ENCODE results near the gene CAND1.
"Not testable (repeated sequence)": the region's sequence is repeated elsewhere in the genome, so short reads cannot be mapped to it uniquely, and the experiment has no call there.

CAND1 gene

GRCh38 chr12:67284561-67284960 is 15.4 kb downstream of the CAND1 start:
- no peak for DNase-seq

DNA sequence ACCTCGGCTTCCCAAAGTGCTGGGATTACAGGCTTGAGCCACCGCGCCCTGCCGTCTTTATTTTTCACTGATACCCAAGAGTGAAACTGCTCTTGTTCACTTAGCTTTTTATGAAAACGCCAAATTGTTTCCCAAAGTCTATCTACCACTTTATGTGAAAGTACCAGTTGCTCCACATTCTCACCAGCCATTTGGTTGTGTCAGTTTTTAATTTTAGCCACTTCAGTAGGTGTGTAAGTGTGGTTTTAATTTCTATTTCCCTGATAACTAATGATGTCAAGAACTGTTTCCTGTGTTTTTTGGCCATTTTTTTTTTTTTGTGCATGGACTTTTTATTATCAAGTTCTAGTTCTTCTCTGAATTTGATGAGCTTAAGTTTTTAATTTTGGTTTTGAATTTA is 17.1 kb downstream of the CAND1 start:
- DNase-seq = no peak

DNA sequence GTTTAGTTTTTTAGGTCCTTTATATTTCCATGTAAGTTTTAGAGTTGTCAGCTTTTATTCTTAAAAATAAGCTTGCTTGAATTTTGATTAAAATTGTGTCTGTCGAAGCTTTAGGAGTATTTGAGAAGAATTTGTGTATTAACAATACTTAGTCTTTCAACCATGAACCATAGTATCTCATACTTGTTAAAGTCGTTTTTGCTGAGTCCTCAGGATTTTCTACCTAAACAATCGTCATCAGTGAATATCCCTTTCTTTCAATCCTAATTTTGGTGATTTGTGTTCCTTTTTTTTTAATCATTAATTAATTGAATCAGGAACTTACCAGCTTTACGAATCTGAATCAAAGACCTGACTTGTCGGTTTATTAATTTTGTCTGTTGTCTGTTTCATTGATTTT is 18.2 kb downstream of the CAND1 start:
- DNase-seq = no peak

- no peak for DNase-seq
Measured at GRCh38 chr12:67288561-67288960, 19.4 kb downstream of the CAND1 start.

- no peak for DNase-seq
Measured at GRCh38 chr12:67290378-67290777, 21.2 kb downstream of the CAND1 start.

GRCh38 chr12:67299526-67299925 is 30.4 kb downstream of the CAND1 start:
- DNase-seq = no peak

GRCh38 chr12:67299926-67300325 is 30.8 kb downstream of the CAND1 start:
- no peak for DNase-seq

DNA sequence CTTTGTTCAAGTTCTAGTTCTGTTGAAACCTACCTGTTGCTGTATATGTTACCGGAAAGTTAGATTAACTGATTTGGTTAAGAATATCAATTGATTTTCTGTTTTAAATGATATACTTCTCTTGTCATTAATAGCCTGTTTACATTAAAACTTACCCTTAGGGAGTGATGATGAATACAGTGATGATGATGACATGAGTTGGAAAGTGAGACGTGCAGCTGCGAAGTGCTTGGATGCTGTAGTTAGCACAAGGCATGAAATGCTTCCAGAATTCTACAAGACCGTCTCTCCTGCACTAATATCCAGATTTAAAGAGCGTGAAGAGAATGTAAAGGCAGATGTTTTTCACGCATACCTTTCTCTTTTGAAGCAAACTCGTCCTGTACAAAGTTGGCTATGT is 33.0 kb downstream of the CAND1 start:
- no peak for DNase-seq

- no peak for DNase-seq
Measured at GRCh38 chr12:67305544-67305943, 36.4 kb downstream of the CAND1 start.

DNA sequence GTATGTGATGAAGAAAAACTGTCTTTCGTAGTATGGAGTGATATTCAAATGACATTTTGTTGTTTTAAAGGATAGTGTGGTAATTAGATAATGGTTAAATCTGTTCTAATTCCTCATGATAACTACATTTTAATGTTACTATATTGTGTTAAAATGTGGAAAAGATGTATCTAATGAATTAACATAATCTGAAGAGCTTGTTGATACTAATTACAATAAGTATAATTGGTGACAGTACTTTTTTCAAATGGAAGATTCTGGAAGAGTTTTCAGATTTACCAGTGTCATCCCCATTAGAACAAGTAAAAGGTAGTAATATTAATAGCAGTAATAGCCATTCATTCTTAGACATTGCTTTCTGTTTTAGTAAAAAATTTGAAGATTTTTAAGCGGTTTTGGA is 37.6 kb downstream of the CAND1 start:
- no peak for DNase-seq

DNA sequence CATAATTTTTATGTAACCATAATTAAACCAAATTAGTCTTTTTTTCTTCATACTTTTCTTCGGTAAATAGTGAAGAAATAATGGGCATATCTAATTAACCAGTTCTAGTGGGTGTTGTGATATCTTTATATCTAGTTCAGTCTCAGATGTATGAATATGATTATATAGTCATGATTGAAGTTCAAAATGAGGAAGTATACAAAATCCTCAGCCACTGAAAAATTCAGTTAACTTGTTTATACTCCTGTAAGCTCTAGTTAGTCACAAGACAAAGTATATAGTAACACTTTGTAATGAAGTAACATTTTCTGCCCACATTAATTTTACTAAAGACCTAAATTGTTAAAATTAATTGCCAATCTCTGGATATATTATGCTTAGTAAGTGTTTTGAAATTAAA is 46.5 kb downstream of the CAND1 start:
- no peak for DNase-seq

GRCh38 chr12:67318786-67319185 is 49.6 kb downstream of the CAND1 start:
- DNase-seq = no peak

- no peak for DNase-seq
Measured at GRCh38 chr12:67319936-67320335, 50.8 kb downstream of the CAND1 start.

- DNase-seq = no peak
Measured at GRCh38 chr12:67320614-67321295, 51.6 kb downstream of the CAND1 start.

DNA sequence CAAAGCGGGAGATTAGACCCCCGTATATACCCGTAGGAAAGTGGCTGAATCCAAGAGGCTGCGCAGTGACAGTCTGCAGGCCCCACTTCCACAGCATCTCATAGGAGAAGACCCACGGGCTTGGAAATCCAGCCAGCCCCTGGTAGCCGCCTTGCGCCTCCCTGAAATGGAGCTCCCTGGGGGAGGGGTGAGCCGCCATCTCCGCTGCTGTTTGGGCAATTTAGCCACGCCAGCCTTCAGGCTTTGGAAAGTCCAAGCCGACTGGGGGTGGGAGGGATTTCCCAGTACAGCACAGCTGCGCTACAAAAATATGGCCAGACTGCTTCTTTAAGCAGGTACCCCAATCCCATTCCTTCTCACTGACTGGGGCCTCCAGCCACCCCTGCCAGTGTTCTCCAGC is 53.4 kb downstream of the CAND1 start:
- no peak for DNase-seq

DNA sequence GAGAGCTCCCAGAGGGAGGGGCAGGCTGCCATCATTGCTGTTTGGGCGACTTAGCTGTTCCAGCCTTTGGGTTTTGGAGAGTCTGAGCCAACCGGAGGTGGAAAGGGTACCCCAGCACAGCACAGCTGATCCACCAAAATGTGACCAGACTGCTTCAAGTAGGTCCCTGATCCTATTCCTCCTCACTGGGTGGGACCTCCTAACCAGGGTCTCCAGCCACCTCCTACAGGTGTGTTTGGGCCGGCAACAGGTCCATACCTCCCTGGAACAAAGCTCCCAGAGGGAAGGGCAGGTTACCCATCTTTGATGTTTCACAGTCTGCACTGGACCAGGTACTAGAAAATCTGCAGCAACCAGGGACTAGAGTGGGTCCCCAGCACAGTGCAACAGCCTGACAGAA is 53.8 kb downstream of the CAND1 start:
- no peak for DNase-seq

GRCh38 chr12:67326637-67327036 is 57.5 kb downstream of the CAND1 start:
- no peak for DNase-seq

DNA sequence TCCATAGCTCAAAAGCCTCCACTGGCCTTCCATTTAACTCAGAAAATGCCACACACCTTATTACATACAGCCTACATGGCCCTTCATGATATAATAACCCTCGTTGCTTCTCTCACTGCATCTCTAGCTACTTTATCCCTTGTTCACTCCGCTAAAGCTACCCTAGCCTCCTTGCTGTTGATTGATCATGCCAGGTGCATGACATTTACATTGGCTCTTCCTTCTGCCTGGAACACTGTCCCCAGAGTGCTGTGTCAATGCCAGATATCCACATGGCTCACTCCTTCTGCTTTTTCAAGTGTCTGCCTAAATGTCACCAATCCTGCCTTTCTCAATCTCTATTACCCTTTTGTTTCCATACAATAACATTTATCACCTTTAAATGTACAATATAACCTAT is 58.3 kb downstream of the CAND1 start:
- DNase-seq = no peak

- DNase-seq = no peak
Measured at GRCh38 chr12:67331123-67331522, 62.0 kb downstream of the CAND1 start.

GRCh38 chr12:67331828-67332227 is 62.7 kb downstream of the CAND1 start:
- no peak for DNase-seq

DNA sequence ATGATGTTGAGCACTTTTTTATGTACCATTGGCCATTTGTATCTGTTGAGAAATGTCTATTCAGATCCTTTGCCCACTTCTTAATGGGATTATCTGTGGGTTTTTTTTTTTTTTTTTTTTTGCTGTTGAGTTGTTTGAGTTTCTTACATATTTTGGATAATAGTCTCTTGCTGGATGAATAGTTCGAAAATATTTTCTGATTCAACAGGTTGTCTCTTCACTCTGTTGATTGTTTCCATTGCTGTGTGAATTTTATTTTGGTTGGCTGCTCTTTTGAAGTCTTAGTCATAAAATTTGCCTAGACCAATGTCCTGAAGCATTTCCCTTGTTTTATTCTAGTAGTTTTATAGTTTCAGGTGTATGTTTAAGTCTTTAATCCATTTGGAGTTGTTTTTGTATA is 64.5 kb downstream of the CAND1 start:
- no peak for DNase-seq

DNA sequence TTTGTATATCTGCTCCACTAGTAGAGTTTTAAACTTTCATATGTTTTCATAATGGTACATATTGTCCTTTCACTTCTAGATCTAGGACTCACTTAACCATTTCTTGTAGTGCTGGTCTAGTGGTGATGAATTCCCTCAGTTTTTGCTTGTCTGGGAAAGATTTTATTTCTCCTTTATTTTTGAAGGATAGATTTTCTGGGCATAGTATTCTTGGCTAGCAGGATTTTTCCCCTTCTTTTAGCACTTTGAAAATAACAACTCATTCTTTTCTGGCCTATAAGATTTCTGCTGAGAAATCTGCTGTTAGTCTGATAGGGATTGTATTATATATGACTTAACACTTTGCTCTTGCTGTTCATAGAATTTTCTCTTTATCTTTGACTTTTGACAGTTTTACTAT is 69.3 kb downstream of the CAND1 start:
- no peak for DNase-seq

DNA sequence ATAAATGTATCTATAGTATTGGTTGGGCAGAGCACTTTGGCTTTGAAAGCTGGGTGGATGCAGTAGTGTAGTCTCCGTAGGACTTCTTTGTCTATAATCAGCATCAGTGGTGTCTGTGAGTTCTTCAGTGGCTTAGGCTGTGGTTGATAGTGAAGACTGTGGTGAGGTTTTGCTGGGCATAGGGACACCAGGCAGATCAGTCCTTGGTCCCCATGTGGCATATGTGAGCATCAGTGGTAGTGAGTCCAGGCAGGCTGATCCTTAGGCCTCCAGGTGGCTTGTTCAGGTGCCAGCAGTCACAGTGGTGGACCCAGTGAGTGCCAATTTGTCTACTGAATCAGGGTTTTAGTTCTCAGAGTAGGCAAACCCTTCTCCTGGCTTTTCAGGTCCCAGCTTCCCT is 70.4 kb downstream of the CAND1 start:
- no peak for DNase-seq

DNA sequence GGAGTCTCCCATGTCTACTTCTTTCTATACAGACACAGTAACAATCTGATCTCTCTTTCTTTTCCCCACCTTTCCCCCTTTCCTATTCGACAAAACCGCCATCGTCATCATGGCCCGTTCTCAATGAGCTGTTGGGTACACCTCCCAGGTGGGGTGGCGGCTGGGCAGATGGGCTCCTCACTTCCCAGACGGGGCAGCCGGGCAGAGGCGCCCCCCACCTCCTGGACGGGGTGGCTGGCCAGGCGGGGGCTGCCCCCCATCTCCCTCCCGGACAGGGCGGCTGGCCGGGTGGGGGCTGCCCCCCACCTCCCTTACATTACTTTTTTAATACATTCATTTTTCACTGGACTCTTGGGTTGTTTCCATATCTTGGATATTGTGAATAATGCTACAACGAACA is 71.9 kb downstream of the CAND1 start:
- DNase-seq = not testable (repeated sequence)

GRCh38 chr12:67344979-67345710 is 76.0 kb downstream of the CAND1 start:
- no peak for DNase-seq

Measured in NCI-H748 treated with DMSO at 0.1 percent for 48 hours (cell line).